SW480 (cell line): ENCODE results near the gene CFAP54.
"Not testable (repeated sequence)": the region's sequence is repeated elsewhere in the genome, so short reads cannot be mapped to it uniquely, and the experiment has no call there.

Experiments used
- DNase-seq: peaks from one replicate; pipeline ENCODE4 v3.0.0-alpha.2; 2016; ENCODE audit warnings: low spot score

The CFAP54 gene

GRCh38 chr12:96489392-96490056 lies at the start of gene CFAP54:
Gene CFAP54 (plus strand): TSS chr12:96489577. CDS start chr12:96489610, 33 bp downstream.
- peak; percentile 78 for DNase-seq

DNA sequence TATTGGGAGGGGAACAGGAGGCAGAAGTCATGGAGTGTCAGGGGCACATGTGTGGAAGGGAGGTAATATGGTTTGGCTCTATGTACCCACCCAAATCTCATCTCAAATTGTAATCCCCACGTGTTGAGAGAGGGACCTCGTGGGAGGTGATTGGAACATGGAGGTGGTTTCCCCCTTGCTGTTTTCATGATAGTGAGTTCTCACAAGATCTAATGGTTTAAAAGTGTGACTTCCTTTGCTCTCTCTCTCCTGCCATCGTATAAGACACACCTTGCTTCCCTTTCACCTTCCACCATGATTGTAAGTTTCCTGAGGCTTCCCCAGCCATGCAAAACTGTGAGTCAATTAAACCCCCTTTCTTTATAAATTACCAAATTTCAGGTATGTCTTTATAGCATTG lies 47.6 kb upstream of the CFAP54 start:
- no peak for DNase-seq

DNA sequence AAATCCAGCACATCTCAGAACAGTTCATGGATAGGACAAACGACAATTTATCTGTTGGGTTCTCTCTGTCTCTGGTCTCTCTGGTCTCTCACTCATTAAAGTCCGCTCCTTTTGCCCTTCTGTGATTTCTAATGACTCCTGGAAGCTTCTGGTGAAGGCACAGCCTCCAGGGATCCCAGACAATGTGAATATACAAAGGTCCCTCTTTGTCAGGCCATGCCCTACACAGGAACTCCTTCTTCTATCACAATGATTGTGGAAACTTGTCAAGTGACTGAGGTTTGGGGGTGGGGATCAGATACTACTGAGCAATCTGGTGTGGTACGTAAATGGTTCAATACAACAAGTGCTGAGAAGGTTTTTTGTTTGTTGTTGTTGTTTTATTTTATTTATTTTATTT lies 46.5 kb upstream of the CFAP54 start:
- DNase-seq = no peak

GRCh38 chr12:96444399-96444798 lies 45.0 kb upstream of the CFAP54 start:
- DNase-seq = no peak

GRCh38 chr12:96445691-96446583 lies 43.4 kb upstream of the CFAP54 start:
- no peak for DNase-seq

- no peak for DNase-seq
Observed at GRCh38 chr12:96447256-96447655, 42.1 kb upstream of the CFAP54 start.

GRCh38 chr12:96448300-96448699 lies 41.1 kb upstream of the CFAP54 start:
- DNase-seq = no peak

- no peak for DNase-seq
Observed at GRCh38 chr12:96452261-96452922, 37.0 kb upstream of the CFAP54 start.

DNA sequence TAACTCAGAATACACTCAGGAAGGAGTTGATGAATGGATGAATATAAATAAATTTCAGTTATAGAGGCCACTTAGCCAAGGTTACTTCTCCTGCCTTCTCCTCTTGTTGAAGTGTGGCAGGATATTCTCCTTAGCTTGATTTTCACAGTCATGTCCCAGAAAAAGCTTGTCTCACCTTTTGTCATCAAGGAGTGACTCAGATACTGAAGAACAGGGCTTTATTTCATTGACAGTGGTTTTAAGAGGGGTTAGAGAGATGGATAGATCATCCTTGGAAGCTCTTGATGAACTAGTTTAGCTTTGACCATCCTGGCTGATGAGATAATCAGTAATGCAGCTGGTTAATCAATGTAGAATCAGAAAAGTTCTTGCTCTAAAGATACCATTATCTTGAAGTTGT lies 35.0 kb upstream of the CFAP54 start:
- DNase-seq = no peak

DNA sequence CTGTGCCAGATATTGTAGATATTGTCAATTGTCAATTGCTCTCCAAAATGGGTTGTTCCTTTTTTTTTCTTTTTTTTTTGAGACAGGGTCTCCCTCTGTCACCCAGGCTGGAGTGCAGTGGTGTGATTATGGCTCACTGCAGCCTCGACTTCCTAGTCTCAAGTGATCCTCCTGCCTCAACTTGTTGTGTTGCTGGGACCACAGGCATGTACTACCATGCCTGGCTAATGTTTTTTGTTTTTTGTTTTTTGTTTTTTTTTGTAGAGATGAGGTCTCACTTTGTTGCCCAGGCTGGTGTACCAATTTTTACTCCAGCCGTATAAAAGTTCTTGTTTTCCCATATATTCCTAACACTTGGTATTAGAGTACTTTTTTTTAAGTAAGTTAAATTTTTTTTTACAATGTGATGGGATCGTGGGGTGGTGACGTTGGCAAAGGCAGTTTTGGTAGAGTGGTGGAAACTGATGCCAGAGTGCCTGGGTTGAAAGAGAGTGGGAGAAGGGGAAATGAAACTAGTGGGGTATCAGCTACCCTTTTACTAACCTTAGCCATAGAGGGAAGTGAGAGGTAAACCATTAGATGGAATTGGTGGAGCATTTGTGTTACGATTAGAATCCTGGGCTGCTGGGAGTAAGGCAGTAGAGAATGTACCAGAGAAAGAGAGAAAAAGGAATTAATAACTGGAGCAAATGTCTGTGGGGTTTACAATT lies 33.0 kb upstream of the CFAP54 start:
- DNase-seq = no peak

DNA sequence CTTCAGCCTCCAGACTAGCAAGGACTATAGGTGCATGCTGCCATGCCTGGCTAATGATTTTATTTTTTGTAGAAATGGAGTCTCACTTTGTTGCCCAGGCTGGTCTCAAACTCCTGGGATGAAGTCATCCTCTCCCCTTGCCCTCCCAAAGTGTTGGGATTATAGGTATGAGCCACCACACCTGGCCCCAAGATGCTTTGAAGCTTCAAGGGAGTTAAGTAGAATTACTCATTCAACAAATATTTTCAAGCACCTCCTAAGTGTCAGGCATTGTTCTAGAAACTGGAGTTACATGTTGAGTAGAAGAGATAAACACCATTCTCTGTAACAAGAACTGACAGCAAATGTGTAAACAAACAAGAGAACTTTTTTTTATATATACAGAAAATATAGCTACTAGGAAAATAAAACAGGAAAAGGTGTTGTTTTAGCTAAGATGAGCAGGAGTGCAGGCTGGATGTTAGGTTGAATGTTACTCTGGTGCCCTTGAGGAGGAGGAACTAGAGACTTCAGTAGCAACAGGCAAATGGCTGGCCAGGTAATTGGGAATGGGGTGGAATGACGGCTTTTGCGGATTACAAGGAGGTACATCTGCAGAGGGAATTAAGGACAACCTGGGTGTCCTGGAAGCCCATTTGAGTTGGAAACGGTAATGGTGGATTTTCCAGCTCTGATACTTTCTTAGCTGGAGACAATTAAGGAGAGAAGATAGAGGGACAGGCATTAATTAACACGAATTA lies 32.0 kb upstream of the CFAP54 start:
- peak; percentile 36 for DNase-seq

DNA sequence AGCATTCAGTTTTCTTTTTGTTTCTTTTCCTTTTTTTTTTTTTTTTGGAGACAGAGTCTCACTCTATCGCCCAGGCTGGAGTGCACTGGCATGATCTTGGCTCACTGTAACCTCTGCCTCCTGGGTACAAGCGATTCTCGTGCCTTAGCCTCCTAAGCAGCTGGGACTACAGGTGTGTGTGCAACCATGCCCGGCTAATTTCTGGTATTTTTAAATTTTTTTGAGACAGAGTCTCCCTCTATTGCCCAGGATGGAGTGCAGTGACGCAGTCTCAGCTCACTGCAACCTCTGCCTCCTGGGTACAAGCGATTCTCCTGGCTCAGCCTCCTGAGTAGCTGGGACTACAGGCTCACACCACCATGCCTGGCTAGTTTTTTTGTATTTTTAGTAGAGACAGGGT lies 30.1 kb upstream of the CFAP54 start:
- DNase-seq = not testable (repeated sequence)

DNA sequence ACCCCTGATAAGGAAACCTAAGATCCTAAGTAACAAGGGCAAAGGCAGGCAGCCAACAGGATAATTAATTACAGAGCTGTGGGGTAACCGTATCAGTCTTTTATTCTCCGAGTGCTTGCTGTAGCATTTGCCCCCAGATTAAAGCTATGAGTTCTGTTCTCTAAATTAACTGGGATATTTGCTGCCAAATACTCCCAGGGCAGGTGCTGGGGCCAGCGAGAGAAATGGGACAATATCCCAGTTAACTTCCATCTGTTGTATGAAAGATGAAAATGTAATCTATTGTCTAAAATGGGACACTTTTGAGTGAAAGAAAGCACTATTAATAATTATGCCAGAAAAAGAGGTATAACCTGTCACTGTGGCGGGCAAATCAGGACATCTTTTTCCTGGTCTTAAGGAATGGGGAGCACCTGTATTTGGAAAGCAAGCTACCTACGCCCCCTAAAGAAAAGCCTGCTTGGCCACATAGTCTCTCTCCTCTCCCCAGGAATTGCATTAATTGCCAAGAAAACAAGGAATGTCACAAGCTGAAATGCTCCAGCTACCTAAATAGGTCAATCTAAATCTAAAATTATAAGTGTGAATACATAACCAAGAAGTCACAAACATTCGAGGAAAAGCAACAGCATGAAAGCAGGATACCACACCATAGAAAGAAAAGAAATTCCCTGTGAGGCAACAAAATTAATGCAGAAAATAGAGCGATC lies 26.7 kb upstream of the CFAP54 start:
- no peak for DNase-seq

DNA sequence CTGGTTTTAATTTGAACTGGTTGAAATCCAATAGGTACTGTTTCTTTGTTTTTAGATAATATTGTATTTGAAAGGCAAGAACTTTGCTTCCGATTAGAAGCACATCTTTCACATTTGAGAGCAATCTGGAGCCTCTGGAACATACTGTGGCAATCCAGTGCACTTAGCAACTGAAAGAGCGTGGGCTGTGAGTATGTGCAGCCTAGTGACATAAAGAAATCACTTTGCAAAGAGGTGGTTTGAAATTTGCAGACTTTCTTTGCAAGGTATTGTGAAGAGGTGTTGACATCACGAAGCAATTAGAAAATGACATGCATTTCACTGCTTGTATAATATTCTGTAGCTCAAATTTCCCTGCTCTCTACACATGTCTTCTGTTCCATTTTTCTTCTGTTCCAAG lies 23.5 kb upstream of the CFAP54 start:
- no peak for DNase-seq

DNA sequence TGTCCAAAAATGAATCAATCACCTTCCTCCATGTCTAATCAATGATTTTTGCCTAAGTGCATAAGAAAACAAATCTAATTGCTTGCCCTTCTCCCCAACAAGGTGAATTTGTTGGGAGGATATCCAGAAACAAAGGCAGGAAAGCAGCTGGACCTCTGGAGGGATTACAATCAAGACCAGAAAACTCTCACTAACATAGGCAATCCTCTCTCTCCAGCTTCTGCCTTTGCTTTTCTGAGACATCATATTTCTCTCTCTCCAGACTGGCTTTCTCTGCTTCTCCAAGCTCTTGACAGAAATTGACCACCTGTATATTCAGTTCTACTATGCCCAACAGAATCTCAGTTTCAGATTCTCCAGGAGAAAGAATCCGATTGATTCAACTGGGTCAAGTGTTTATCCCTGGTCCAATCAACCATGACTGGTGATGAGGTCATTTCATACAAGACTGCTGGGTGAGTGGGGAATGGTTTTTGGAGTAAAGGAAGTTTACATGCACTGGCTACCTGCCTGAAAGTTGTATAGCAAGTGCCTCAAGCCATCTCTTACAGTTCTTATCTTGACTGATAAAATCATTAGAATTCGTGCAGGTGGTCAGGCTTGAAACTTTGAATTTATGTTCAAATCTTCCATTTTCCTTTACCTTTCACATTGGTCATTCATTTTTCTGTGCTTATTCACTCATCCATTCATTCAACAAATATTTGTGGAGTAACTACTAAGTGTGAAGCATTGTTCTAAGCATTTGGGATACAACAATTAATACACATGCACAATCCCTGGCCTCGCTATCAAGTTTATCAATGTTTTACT lies 22.2 kb upstream of the CFAP54 start:
- DNase-seq = no peak

- DNase-seq = no peak
Observed at GRCh38 chr12:96471368-96472050, 17.9 kb upstream of the CFAP54 start.

GRCh38 chr12:96472384-96472783 lies 17.0 kb upstream of the CFAP54 start:
- DNase-seq = peak; percentile 15

DNA sequence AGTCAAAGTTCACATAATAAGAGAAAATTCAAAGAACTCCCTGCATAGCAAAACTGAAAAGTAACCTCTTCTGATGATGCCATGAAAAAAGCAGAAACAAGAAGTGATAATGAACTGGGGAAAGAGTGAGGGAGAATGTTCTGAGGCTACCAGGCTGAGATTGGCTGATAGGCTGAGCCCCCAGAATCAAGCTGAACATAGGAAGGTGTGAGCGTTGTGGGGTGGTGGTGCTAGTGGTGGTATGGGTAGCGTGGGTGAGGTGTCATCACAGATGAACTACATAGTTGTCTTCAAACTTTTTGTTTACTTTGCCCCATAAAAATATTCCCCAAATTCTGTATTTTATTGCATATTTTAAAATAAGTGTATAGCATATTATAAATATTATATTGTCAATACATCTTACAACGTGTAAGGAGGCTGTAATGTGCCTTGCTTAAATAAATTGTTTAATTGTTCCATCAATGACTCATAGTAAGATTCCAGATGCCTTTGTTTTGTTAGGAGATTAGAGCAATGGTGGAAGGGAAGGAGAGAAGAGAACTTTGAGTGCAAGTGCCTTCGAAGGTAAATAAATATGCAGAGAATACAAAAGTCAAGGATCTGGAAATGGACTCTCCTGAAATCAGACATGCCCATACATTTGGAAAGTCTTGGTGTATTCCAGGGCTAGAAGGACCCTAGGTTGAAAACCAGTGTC lies 15.8 kb upstream of the CFAP54 start:
- no peak for DNase-seq

DNA sequence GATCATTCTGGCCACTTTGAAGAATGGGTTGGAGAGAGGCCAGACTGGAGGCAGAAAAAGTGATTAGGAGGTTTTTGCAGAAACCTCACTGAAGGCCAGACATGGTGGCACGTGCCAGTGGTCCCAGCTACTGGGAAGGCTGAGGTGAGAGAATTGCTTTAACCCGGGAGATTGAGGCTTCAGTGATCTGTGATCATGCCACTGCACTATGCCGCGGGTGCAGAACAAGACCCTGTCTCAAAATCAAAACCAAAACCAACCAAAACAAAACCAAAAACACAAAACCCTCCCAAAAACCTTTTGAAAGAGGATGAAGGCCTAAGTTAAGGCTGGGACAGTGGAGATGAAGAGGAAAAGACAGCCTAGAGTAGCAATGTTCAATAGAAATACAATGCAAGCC lies 15.2 kb upstream of the CFAP54 start:
- no peak for DNase-seq
